Esophagus squamous epithelium (tissue), 5 donors: Measurements from ENCODE around the gene ERCC2. TPM values are rescaled to one million over a fixed set of nuclear protein-coding genes. Genes with fewer than 3 reads are reported as not detected.
A peak's percentile ranks its signal among the peaks of the same experiment; 100 is the strongest.

Source experiments
- DNase-seq: peaks from one replicate; lab custom pipeline; 2025; lab: John Stamatoyannopoulos, UW
- H3K27ac ChIP-seq, 4 donors: fragments of 200-600 bp; sonication (generic); one replicate each; pipeline ENCODE4 v1.5.1; 2016 to 2019; ENCODE audit warnings: mild to moderate bottlenecking in 1 of 4
- H3K27me3 ChIP-seq, 4 donors: fragments of 200-600 bp; sonication (generic); 1 replicate in 3 of 4; 2 replicates in 1 of 4; pipeline versions ENCODE4 v1.5.1 to v1.6.0; 2017 to 2021; ENCODE audit warnings: antibody characterized with exemption in 1 of 4
- H3K36me3 ChIP-seq, 3 donors: fragments of 200-600 bp; sonication (generic); one replicate each; pipeline ENCODE4 v1.5.1; 2016 to 2019
- H3K4me1 ChIP-seq, 3 donors: fragments of 200-600 bp; sonication (generic); one replicate each; pipeline ENCODE4 v1.5.1; 2017 to 2019
- H3K4me3 ChIP-seq, 4 donors: fragments of 200-600 bp; sonication (generic); 1 replicate in 3 of 4; 2 replicates in 1 of 4; pipeline ENCODE4 v1.5.1; 2016 to 2019; ENCODE audit warnings: mild to moderate bottlenecking in 2 of 4, moderate library complexity in 1 of 4
- H3K9me3 ChIP-seq, 3 donors: fragments of 200-600 bp; sonication (generic); one replicate each; pipeline ENCODE4 v1.5.1; 2016 to 2019
- POLR2A ChIP-seq, 4 donors: fragments of 450-650 bp; IDR thresholded peaks; one replicate each; pipeline ENCODE4 v1.6.1; 2017; ENCODE audit warnings: antibody characterized with exemption in 4 of 4, mild to moderate bottlenecking in 4 of 4, moderate library complexity in 3 of 4
- WGBS, 2 donors: methylation state at CpG; one replicate each; pipeline ENCODE4 v1.1.5; 2018; 5-methylcytosine and 5-hydroxymethylcytosine counted together
- intact Hi-C: fragments of 100-400 bp; cut with DNase I; formaldehyde crosslinking; loops from one replicate; pipeline ENCODE4 v1.15.0; 2022
- total RNA-seq, 4 donors: library from RNA; depleted of rRNA; stranded (reverse); fragments of >200 nt; gene quantifications; one replicate each; pipeline ENCODE4 v1.1.0, GENCODE V29; 2016
- TF ChIP-seq, protein P1 (sequence below), 6 experiments: fragments of 450-650 bp in 4 of 6; fragments of 200-600 bp in 2 of 6; sonication (generic) in 2 of 6; IDR thresholded peaks; one replicate each; pipeline ENCODE4 v1.5.1; 2016 to 2019; ENCODE audit warnings: antibody characterized with exemption in 6 of 6, mild to moderate bottlenecking in 4 of 6, moderate library complexity in 4 of 6
- donor health status: DM: yes; HTN: yes; CAD: no.

The ERCC2 gene
- total RNA-seq, 4 donors from 2014 or later, result 6.6 to 8.8 (median 7.2) TPM

DNA sequence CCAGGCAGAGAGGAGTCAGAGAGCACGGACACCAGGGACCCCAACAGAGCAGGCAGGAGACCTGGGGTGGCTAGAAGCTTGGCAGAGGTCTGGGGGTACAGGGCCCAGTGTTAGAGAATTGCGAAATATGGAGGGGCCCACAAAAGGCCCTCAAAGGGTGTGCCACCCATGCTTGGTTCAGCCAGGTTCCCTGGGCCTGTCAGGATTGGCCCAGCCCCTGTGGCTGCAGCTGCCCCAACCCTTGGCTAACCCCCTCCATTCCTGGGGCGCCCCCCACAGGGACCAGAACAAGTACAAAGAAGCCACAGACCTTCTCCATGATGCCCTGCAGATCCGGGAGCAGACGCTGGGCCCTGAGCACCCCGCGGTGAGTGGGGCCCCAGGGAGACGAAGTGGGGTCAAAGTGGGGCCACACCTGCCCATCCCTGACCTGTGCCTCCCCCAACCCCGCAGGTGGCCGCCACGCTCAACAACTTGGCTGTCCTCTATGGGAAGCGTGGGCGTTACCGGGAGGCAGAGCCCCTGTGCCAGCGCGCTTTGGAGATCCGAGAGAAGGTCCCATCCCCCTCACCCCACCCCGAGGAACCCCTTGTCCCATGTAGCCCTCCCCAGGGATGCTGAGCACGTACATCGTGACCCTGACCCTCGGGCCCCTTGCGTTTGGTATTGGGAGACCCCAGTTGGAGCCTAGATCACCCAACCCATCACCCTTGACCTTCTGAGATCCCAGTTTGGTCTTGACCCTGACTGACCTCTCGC is 21.8 kb downstream of the ERCC2 start:
- H3K4me1 ChIP-seq, result peaks cover 0 to 17% (median 6%) of the 10 kb centered on the region in 3 donors
- no peak overlapping the region for H3K4me3 ChIP-seq
- peaks cover 0 to 40% (median 0%) of the 10 kb centered on the region in 4 donors for H3K27me3 ChIP-seq
- TF ChIP-seq POLR2A (IDR thresholded peaks at IDR 0.05), result no peak
- TF ChIP-seq, protein P1, sequence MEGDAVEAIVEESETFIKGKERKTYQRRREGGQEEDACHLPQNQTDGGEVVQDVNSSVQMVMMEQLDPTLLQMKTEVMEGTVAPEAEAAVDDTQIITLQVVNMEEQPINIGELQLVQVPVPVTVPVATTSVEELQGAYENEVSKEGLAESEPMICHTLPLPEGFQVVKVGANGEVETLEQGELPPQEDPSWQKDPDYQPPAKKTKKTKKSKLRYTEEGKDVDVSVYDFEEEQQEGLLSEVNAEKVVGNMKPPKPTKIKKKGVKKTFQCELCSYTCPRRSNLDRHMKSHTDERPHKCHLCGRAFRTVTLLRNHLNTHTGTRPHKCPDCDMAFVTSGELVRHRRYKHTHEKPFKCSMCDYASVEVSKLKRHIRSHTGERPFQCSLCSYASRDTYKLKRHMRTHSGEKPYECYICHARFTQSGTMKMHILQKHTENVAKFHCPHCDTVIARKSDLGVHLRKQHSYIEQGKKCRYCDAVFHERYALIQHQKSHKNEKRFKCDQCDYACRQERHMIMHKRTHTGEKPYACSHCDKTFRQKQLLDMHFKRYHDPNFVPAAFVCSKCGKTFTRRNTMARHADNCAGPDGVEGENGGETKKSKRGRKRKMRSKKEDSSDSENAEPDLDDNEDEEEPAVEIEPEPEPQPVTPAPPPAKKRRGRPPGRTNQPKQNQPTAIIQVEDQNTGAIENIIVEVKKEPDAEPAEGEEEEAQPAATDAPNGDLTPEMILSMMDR (IDR thresholded peaks at IDR 0.05), result no peak
- WGBS, 2 donors, result 83 to 87% methylated on average over 5 to 8 of the region's 23 CpGs
- no peak for DNase-seq
- peaks cover 9 to 61% (median 22%) of the 10 kb centered on the region in 3 donors for H3K36me3 ChIP-seq
- no peaks in the 10 kb centered on the region for H3K9me3 ChIP-seq
- H3K27ac ChIP-seq, result no peak overlapping the region
- intact Hi-C loops, result no loop called here

DNA sequence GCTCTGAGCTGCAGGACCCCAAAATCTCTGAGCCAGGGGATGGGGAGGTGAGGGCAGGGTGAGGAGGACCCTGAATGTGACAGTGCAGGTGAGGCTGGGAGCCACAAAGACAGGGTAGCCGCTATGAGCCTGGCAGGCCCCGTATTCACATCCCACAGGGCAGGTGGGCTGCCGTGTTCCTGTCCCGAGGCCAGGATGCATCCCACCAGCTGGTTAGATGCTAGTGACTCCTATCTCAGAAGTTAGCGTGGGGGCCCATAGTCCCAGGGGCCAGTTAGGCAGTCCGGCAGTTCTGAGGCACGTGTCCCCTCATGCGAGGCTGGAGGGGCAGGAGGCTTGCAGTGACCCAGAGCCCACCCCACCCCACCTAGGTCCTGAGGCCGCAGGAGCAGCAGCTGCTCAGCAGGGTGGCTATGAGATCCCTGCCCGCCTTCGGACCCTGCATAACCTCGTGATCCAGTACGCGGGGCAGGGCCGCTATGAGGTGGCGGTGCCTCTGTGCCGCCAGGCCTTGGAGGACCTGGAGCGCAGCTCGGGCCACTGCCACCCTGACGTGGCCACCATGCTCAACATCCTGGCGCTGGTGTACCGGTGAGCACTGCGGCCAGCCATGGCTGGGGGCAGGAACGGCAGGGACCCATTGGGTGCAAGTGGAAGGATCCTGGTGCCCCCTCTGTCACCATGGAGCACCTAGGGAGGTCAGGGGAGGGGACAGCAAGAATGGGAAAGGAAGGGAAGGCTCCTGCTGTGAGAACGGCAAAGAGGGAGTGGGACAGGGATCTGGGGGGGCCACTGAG is 22.6 kb downstream of the ERCC2 start:
- Histone ChIP-seq H3K27me3 (peaks cover 0 to 40% (median 0%) of the 10 kb centered on the region in 4 donors), H3K36me3 (peaks cover 9 to 53% (median 18%) of the 10 kb centered on the region in 3 donors), H3K4me1 (peaks cover 0 to 17% (median 6%) of the 10 kb centered on the region in 3 donors), H3K9me3 (no peaks in the 10 kb centered on the region), H3K27ac (no peak overlapping the region), H3K4me3 (no peak overlapping the region)
- TF ChIP-seq, protein P1 (IDR thresholded peaks at IDR 0.05), result no peak
- no peak for TF ChIP-seq POLR2A (IDR thresholded peaks at IDR 0.05)
- 79 to 80% methylated on average over 8 to 9 of the region's 25 CpGs for WGBS, 2 donors
- intact Hi-C loops, result no loop called here
- DNase-seq, result no peak

DNA sequence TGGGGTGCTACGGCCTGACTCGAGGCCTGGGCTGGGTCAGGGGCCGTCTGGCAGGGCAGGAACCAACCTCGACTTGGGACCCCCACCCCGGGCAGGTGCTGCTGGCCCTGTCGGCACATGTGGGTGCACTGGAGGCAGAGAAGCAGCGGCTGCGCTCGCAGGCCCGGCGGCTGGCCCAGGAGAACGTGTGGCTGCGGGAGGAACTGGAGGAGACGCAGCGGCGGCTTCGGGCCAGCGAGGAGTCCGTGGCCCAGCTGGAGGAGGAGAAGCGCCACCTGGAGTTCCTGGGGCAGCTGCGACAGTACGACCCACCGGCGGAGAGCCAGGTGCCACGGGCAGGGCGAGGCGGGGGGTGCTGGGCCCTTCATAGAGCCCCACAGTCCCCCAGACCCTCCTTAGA is 23.9 kb downstream of the ERCC2 start:
- peaks cover 5 to 40% (median 9%) of the 10 kb centered on the region in 3 donors for H3K36me3 ChIP-seq
- WGBS, 2 donors, result 48 to 54% methylated on average over 13 to 17 of the region's 27 CpGs
- no peaks in the 10 kb centered on the region for H3K9me3 ChIP-seq
- no peak overlapping the region for H3K27ac ChIP-seq
- H3K27me3 ChIP-seq, result peaks cover 0 to 49% (median 0%) of the 10 kb centered on the region in 4 donors
- no peak for DNase-seq
- no peak overlapping the region for H3K4me3 ChIP-seq
- TF ChIP-seq POLR2A (IDR thresholded peaks at IDR 0.05), result no peak
- TF ChIP-seq, protein P1 (IDR thresholded peaks at IDR 0.05), result no peak
- intact Hi-C loops, result no loop called here
- H3K4me1 ChIP-seq, result peaks cover 0 to 25% (median 6%) of the 10 kb centered on the region in 3 donors

DNA sequence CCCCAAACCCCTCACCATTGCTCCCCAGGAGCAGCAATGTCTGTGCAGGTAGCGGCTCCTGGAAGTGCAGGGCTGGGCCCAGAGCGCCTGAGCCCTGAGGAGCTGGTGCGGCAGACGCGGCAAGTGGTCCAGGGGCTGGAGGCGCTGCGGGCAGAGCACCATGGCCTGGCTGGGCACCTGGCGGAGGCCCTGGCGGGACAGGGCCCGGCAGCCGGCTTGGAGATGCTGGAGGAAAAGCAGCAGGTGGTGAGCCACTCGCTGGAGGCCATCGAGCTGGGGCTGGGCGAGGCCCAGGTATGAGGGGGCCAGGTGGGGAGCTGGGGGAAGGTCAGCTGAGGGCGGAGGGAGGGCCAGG is 24.9 kb downstream of the ERCC2 start:
- no peak for DNase-seq
- peak overlapping the region in 3 of 4 donors; percentile 60 to 74 (median 70) for H3K27ac ChIP-seq

More for the DNA sequence above, 24.9 kb downstream of the ERCC2 start:
- H3K4me1 ChIP-seq, result peaks cover 4 to 35% (median 6%) of the 10 kb centered on the region in 3 donors
- H3K9me3 ChIP-seq, result no peaks in the 10 kb centered on the region
- H3K4me3 ChIP-seq, result no peak overlapping the region
- 63 to 73% methylated on average over 2 to 5 of the region's 15 CpGs for whole genome bisulfite sequencing, 2 donors
- peaks cover 0 to 59% (median 0%) of the 10 kb centered on the region in 4 donors for H3K27me3 ChIP-seq
- H3K36me3 ChIP-seq, result peaks cover 0 to 30% (median 2%) of the 10 kb centered on the region in 3 donors
- TF ChIP-seq POLR2A (IDR thresholded peaks at IDR 0.05), result no peak
- TF ChIP-seq, protein P1 (IDR thresholded peaks at IDR 0.05), result no peak
- intact Hi-C loops, result no loop called here
